ENCODE data around the gene C1QL4. TPM values are rescaled to one million over a fixed set of nuclear protein-coding genes. Genes with fewer than 3 reads are reported as not detected.
A peak's percentile ranks its signal among the peaks of the same experiment; 100 is the strongest.

C1QL4 gene
- total and polyA plus RNA-seq, 3 experiments from 2014 or later = not detected

GRCh38 chr12:49305762-49306510, 31.1 kb downstream of the C1QL4 start:
- no peak overlapping the region for H3K4me3 Mint-ChIP-seq
- ChIA-PET CTCF (no interaction called here), POLR2A (no interaction called here)
- peaks cover 3 to 5% (median 3%) of the 10 kb centered on the region in 3 donors for H3K4me1 Mint-ChIP-seq
- H3K36me3 ChIP-seq (ENCODE audit: insufficient read depth, low read length) = no peaks in the 10 kb centered on the region
- H3K27ac Mint-ChIP-seq = no peak overlapping the region
- H3K9me3 Mint-ChIP-seq = no peaks in the 10 kb centered on the region
- no peaks in the 10 kb centered on the region for H3K4me1 ChIP-seq (ENCODE audit: insufficient read depth, low read length)
- no peaks in the 10 kb centered on the region for H3K27me3 ChIP-seq (ENCODE audit: insufficient read depth, low read length, poor library complexity, severe bottlenecking)
- H3K27ac ChIP-seq (ENCODE audit: low read depth, low read length) = no peak overlapping the region
- H3K36me3 Mint-ChIP-seq = no peaks in the 10 kb centered on the region
- no peaks in the 10 kb centered on the region for H3K9me3 ChIP-seq (ENCODE audit: low read length)
- peaks cover 23 to 63% of the 10 kb centered on the region in 2 donors for H3K27me3 Mint-ChIP-seq
- no peak for DNase-seq
- no peak overlapping the region for H3K4me3 ChIP-seq (ENCODE audit: low read length)

GRCh38 chr12:49304161-49304560, 32.8 kb downstream of the C1QL4 start:
- Histone ChIP-seq H3K27me3 (ENCODE audit: insufficient read depth, low read length, poor library complexity, severe bottlenecking) (no peaks in the 10 kb centered on the region), H3K4me3 (ENCODE audit: low read length) (no peak overlapping the region), H3K36me3 (ENCODE audit: insufficient read depth, low read length) (no peaks in the 10 kb centered on the region), H3K4me1 (ENCODE audit: insufficient read depth, low read length) (no peaks in the 10 kb centered on the region), H3K9me3 (ENCODE audit: low read length) (no peaks in the 10 kb centered on the region), H3K27ac (ENCODE audit: low read depth, low read length) (no peak overlapping the region)
- H3K4me1 Mint-ChIP-seq = peaks cover 3 to 5% (median 3%) of the 10 kb centered on the region in 3 donors
- H3K36me3 Mint-ChIP-seq = no peaks in the 10 kb centered on the region
- DNase-seq = no peak
- H3K27ac Mint-ChIP-seq = no peak overlapping the region
- ChIA-PET CTCF (interaction anchor here (1.0 to 1.1 kb wide), 3 partner anchors 15 to 55 kb away, joined by 3 to 4 read pairs (median 4); no protein-coding TSS in a partner anchor), POLR2A (interaction anchor here (0.5 kb wide), 1 partner anchor 170 kb away, joined by 4 read pairs; no protein-coding TSS in a partner anchor)
- H3K4me3 Mint-ChIP-seq = no peak overlapping the region
- peaks cover 20 to 56% of the 10 kb centered on the region in 2 donors for H3K27me3 Mint-ChIP-seq
- no peaks in the 10 kb centered on the region for H3K9me3 Mint-ChIP-seq

GRCh38 chr12:49301760-49302159, 35.2 kb downstream of the C1QL4 start:
- H3K27me3 ChIP-seq (ENCODE audit: insufficient read depth, low read length, poor library complexity, severe bottlenecking) = peaks cover 18% of the 10 kb centered on the region
- H3K9me3 Mint-ChIP-seq = no peaks in the 10 kb centered on the region
- peaks cover 6% of the 10 kb centered on the region for H3K4me1 ChIP-seq (ENCODE audit: insufficient read depth, low read length)
- peak overlapping the region in 1 of 8 donors; percentile 43 for H3K27ac Mint-ChIP-seq
- H3K36me3 Mint-ChIP-seq = no peaks in the 10 kb centered on the region
- H3K9me3 ChIP-seq (ENCODE audit: low read length) = no peaks in the 10 kb centered on the region
- H3K4me3 ChIP-seq (ENCODE audit: low read length) = no peak overlapping the region
- CTCF ChIA-PET = interaction anchor here (1.4 kb wide), 2 partner anchors 12 to 46 kb away, joined by 3 to 7 read pairs; no protein-coding TSS in a partner anchor
- H3K27ac ChIP-seq (ENCODE audit: low read depth, low read length) = no peak overlapping the region
- POLR2A ChIA-PET = no interaction called here
- peaks cover 9 to 24% (median 12%) of the 10 kb centered on the region in 3 donors for H3K4me1 Mint-ChIP-seq
- peaks cover 37 to 57% of the 10 kb centered on the region in 2 donors for H3K27me3 Mint-ChIP-seq
- DNase-seq = no peak
- H3K4me3 Mint-ChIP-seq = no peak overlapping the region
- H3K36me3 ChIP-seq (ENCODE audit: insufficient read depth, low read length) = no peaks in the 10 kb centered on the region

DNA sequence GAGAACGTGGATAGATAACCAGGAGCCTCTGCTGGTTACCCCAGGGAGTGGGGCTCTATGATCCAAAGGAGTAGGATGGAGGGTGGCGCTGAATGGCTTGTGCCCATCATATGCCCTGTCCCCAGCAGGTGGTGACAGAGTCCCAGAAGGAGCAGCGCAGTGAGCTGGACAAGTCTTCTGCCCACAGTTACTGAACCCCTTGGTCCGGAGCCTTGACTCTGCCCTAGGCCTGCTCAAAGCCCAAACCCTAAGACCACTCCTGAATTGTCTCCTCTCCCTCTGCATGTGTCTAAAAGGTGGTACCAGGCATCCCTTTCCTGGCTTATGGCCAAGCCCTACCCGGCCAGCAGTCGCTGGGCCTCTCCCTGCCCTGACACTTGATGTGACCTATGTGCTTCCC, 38.8 kb downstream of the C1QL4 start:
- no peaks in the 10 kb centered on the region for H3K9me3 Mint-ChIP-seq
- Histone ChIP-seq H3K36me3 (ENCODE audit: insufficient read depth, low read length) (no peaks in the 10 kb centered on the region), H3K4me3 (ENCODE audit: low read length) (no peak overlapping the region), H3K27me3 (ENCODE audit: insufficient read depth, low read length, poor library complexity, severe bottlenecking) (peaks cover 39% of the 10 kb centered on the region), H3K27ac (ENCODE audit: low read depth, low read length) (no peak overlapping the region), H3K4me1 (ENCODE audit: insufficient read depth, low read length) (peaks cover 13% of the 10 kb centered on the region), H3K9me3 (ENCODE audit: low read length) (no peaks in the 10 kb centered on the region)
- peaks cover 47 to 61% of the 10 kb centered on the region in 2 donors for H3K27me3 Mint-ChIP-seq
- ChIA-PET CTCF (no interaction called here), POLR2A (no interaction called here)
- H3K4me3 Mint-ChIP-seq = peak overlapping the region in 4 of 7 donors; percentile 41 to 60 (median 45)
- no peak for DNase-seq
- peaks cover 15 to 31% (median 17%) of the 10 kb centered on the region in 3 donors for H3K4me1 Mint-ChIP-seq
- H3K27ac Mint-ChIP-seq = no peak overlapping the region
- H3K36me3 Mint-ChIP-seq = no peaks in the 10 kb centered on the region

GRCh38 chr12:49297695-49298060, 39.3 kb downstream of the C1QL4 start:
- Mint-ChIP-seq H3K36me3 (no peaks in the 10 kb centered on the region), H3K27ac (no peak overlapping the region), H3K27me3 (peaks cover 47 to 56% of the 10 kb centered on the region in 2 donors), H3K4me1 (peaks cover 15 to 31% (median 17%) of the 10 kb centered on the region in 3 donors), H3K9me3 (no peaks in the 10 kb centered on the region), H3K4me3 (peak overlapping the region in 5 of 7 donors; percentile 23 to 60 (median 44))
- Histone ChIP-seq H3K27me3 (ENCODE audit: insufficient read depth, low read length, poor library complexity, severe bottlenecking) (peaks cover 39% of the 10 kb centered on the region), H3K9me3 (ENCODE audit: low read length) (no peaks in the 10 kb centered on the region), H3K4me1 (ENCODE audit: insufficient read depth, low read length) (peaks cover 13% of the 10 kb centered on the region), H3K4me3 (ENCODE audit: low read length) (no peak overlapping the region), H3K36me3 (ENCODE audit: insufficient read depth, low read length) (no peaks in the 10 kb centered on the region), H3K27ac (ENCODE audit: low read depth, low read length) (no peak overlapping the region)
- POLR2A ChIA-PET = no interaction called here
- CTCF ChIA-PET = interaction anchor here (0.7 to 9.8 kb wide), 7 partner anchors 10 to 69 kb away, joined by 3 to 102 read pairs (median 6); partner anchors contain the start of genes DNAJC22, SPATS2 and TROAP
- no peak for DNase-seq

- peaks cover 39% of the 10 kb centered on the region for H3K27me3 ChIP-seq (ENCODE audit: insufficient read depth, low read length, poor library complexity, severe bottlenecking)
Observed at GRCh38 chr12:49296836-49297694, 39.9 kb downstream of the C1QL4 start.

DNA sequence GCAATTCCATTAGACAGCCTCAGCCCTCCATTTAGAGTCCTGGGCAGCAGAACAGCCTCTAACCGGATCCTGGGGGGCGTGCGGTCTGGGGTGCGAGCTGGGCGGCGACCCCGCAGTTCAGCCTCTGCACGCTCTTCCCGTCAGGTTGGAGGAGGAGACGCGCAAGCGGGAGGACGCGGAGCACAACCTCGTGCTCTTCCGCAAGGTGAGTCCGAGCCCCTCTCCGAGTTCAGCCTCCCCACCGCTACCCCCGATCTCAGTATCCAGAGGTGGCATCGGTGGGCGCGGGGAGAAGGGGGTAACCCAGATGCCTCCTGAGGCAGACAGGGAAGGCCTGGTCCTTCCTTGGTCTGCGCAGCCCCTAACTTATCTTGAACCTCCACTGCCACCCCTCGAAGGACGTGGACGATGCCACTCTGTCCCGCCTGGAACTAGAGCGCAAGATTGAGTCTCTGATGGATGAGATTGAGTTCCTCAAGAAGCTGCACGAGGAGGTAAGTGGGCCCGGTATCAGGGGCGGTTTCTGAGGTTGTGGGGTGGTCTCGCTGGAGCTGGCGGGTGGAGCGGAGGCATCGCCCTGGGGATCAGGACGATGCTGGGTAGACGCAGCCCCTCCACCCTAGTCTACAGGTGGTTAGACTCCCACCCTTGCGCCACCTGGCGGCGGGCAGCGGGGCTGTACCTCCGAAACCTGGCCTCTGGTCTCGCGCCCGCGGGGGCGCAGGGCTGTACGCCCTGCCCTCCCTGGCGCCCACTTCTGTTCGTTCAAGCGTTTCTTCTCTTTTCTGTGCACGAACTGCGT, 40.8 kb downstream of the C1QL4 start:
- no peaks in the 10 kb centered on the region for H3K9me3 Mint-ChIP-seq
- no peaks in the 10 kb centered on the region for H3K36me3 Mint-ChIP-seq
- no peak overlapping the region for H3K27ac Mint-ChIP-seq
- peak; percentile 43 to 70 (median 49) for DNase-seq
- Histone ChIP-seq H3K4me3 (ENCODE audit: low read length) (peak overlapping the region; percentile 53), H3K27me3 (ENCODE audit: insufficient read depth, low read length, poor library complexity, severe bottlenecking) (peaks cover 39% of the 10 kb centered on the region), H3K9me3 (ENCODE audit: low read length) (no peaks in the 10 kb centered on the region), H3K27ac (ENCODE audit: low read depth, low read length) (no peak overlapping the region), H3K4me1 (ENCODE audit: insufficient read depth, low read length) (peaks cover 13% of the 10 kb centered on the region), H3K36me3 (ENCODE audit: insufficient read depth, low read length) (no peaks in the 10 kb centered on the region)
- ChIA-PET CTCF (interaction anchor here (0.7 to 12.3 kb wide), 14 partner anchors 9 to 271 kb away, joined by 3 to 109 read pairs (median 5); partner anchors contain the start of genes C1QL4, DNAJC22, SPATS2 and TROAP), POLR2A (interaction anchor here (0.5 kb wide), 1 partner anchor 445 kb away, joined by 3 read pairs; the partner anchor contains the start of gene TMBIM6)
- H3K4me3 Mint-ChIP-seq = peak overlapping the region in 5 of 7 donors; percentile 58 to 86 (median 71)
- H3K27me3 Mint-ChIP-seq = peaks cover 43 to 61% of the 10 kb centered on the region in 2 donors
- peaks cover 10 to 28% (median 14%) of the 10 kb centered on the region in 3 donors for H3K4me1 Mint-ChIP-seq

More at GRCh38 chr12:49296836-49297694, 39.9 kb downstream of the C1QL4 start:
- CTCF ChIA-PET = interaction anchor here (0.7 to 9.8 kb wide), 12 partner anchors 9 to 270 kb away, joined by 3 to 102 read pairs (median 3); partner anchors contain the start of genes DNAJC22, SPATS2 and TROAP
- Histone ChIP-seq H3K9me3 (ENCODE audit: low read length) (no peaks in the 10 kb centered on the region), H3K4me1 (ENCODE audit: insufficient read depth, low read length) (peaks cover 13% of the 10 kb centered on the region), H3K27ac (ENCODE audit: low read depth, low read length) (peak overlapping the region; percentile 6), H3K4me3 (ENCODE audit: low read length) (peak overlapping the region; percentile 53), H3K36me3 (ENCODE audit: insufficient read depth, low read length) (no peaks in the 10 kb centered on the region)
- peaks cover 48 to 60% of the 10 kb centered on the region in 2 donors for H3K27me3 Mint-ChIP-seq
- POLR2A ChIA-PET = no interaction called here
- peak overlapping the region in 1 of 8 donors; percentile 29 for H3K27ac Mint-ChIP-seq
- no peaks in the 10 kb centered on the region for H3K9me3 Mint-ChIP-seq
- H3K36me3 Mint-ChIP-seq = no peaks in the 10 kb centered on the region
- H3K4me3 Mint-ChIP-seq = peak overlapping the region in 6 of 7 donors; percentile 64 to 86 (median 72)
- H3K4me1 Mint-ChIP-seq = peaks cover 15 to 31% (median 17%) of the 10 kb centered on the region in 3 donors
- peak in 1 of 5 donors; percentile 25 for DNase-seq
